Suppressor macrophage (primary cell): ENCODE results near the gene MAGI2.

Experiments
- DNase-seq, 4 experiments: peaks; one replicate each; pipeline ENCODE4 v3.0.0-alpha.2; 2020 to 2022

Gene MAGI2

GRCh38 chr7:78709658-78710057, 743.8 kb downstream of the MAGI2 start:
- no peak for DNase-seq

- DNase-seq, result no peak
Observed at GRCh38 chr7:78704504-78704903, 749.0 kb downstream of the MAGI2 start.

GRCh38 chr7:78703391-78703790, 750.1 kb downstream of the MAGI2 start:
- DNase-seq, result no peak

- no peak for DNase-seq
Observed at GRCh38 chr7:78702770-78703169, 750.7 kb downstream of the MAGI2 start.

GRCh38 chr7:78695826-78696225, 757.6 kb downstream of the MAGI2 start:
- DNase-seq, result no peak

- peak in 1 of 4 experiments; percentile 6 for DNase-seq
Observed at GRCh38 chr7:78691584-78691983, 761.9 kb downstream of the MAGI2 start.

- DNase-seq, result no peak
Observed at GRCh38 chr7:78690174-78690573, 763.3 kb downstream of the MAGI2 start.

- no peak for DNase-seq
Observed at GRCh38 chr7:78688376-78688775, 765.1 kb downstream of the MAGI2 start.

- DNase-seq, result no peak
Observed at GRCh38 chr7:78686189-78686588, 767.3 kb downstream of the MAGI2 start.

GRCh38 chr7:78684201-78684600, 769.3 kb downstream of the MAGI2 start:
- DNase-seq, result no peak

GRCh38 chr7:78683566-78683965, 769.9 kb downstream of the MAGI2 start:
- no peak for DNase-seq

GRCh38 chr7:78679112-78679876, 774.2 kb downstream of the MAGI2 start:
- DNase-seq, result no peak

GRCh38 chr7:78677391-78677790, 776.1 kb downstream of the MAGI2 start:
- DNase-seq, result no peak

GRCh38 chr7:78675511-78675910, 778.0 kb downstream of the MAGI2 start:
- DNase-seq, result no peak

GRCh38 chr7:78673272-78673671, 780.2 kb downstream of the MAGI2 start:
- no peak for DNase-seq

GRCh38 chr7:78662939-78663338, 790.5 kb downstream of the MAGI2 start:
- no peak for DNase-seq

GRCh38 chr7:78649976-78650375, 803.5 kb downstream of the MAGI2 start:
- no peak for DNase-seq

GRCh38 chr7:78649236-78649635, 804.2 kb downstream of the MAGI2 start:
- DNase-seq, result no peak

GRCh38 chr7:78642751-78643150, 810.7 kb downstream of the MAGI2 start:
- DNase-seq, result no peak

GRCh38 chr7:78638364-78638763, 815.1 kb downstream of the MAGI2 start:
- DNase-seq, result no peak

GRCh38 chr7:78636727-78637126, 816.7 kb downstream of the MAGI2 start:
- DNase-seq, result no peak

- DNase-seq, result no peak
Observed at GRCh38 chr7:78635026-78635793, 818.3 kb downstream of the MAGI2 start.

GRCh38 chr7:78634093-78634492, 819.4 kb downstream of the MAGI2 start:
- no peak for DNase-seq

GRCh38 chr7:78620920-78621319, 832.5 kb downstream of the MAGI2 start:
- no peak for DNase-seq
